GM19193 (cell line): Measurements from ENCODE around the gene LRRFIP1.

Source experiments
- POLR2A ChIP-seq: IDR thresholded peaks from 4 replicates; pipeline ENCODE4 v1.6.1; 2011; ENCODE audit not compliant: insufficient read depth, insufficient read length; ENCODE audit errors: extremely low read depth

LRRFIP1 gene

GRCh38 chr2:237797253-237797652, 169.9 kb downstream of the LRRFIP1 start:
- no peak for TF ChIP-seq POLR2A

GRCh38 chr2:237798236-237799059, 171.1 kb downstream of the LRRFIP1 start, which contains the start of gene RBM44:
Gene RBM44 (plus strand): TSS chr2:237798779. CDS start chr2:237813610, 14,831 bp downstream.
- no peak for TF ChIP-seq POLR2A

GRCh38 chr2:237799060-237799428, 171.7 kb downstream of the LRRFIP1 start:
- no peak for TF ChIP-seq POLR2A

GRCh38 chr2:237801466-237801865, 174.1 kb downstream of the LRRFIP1 start:
- TF ChIP-seq POLR2A: no peak

- no peak for TF ChIP-seq POLR2A
These were observed 178.9 kb downstream of the LRRFIP1 start for GRCh38 chr2:237806334-237806733.

GRCh38 chr2:237815637-237816036, 188.2 kb downstream of the LRRFIP1 start:
- no peak for TF ChIP-seq POLR2A

GRCh38 chr2:237816531-237816930, 189.1 kb downstream of the LRRFIP1 start:
- no peak for TF ChIP-seq POLR2A

- no peak for TF ChIP-seq POLR2A
These were observed 190.7 kb downstream of the LRRFIP1 start for GRCh38 chr2:237818066-237818473.

- no peak for TF ChIP-seq POLR2A
These were observed 191.8 kb downstream of the LRRFIP1 start for GRCh38 chr2:237819231-237819630.

- TF ChIP-seq POLR2A: no peak
These were observed 193.0 kb downstream of the LRRFIP1 start for GRCh38 chr2:237820421-237820820.

- TF ChIP-seq POLR2A: no peak
These were observed 196.2 kb downstream of the LRRFIP1 start for GRCh38 chr2:237823544-237823943.

GRCh38 chr2:237824085-237824484, 196.7 kb downstream of the LRRFIP1 start:
- no peak for TF ChIP-seq POLR2A

GRCh38 chr2:237827421-237827987, 200.1 kb downstream of the LRRFIP1 start:
- no peak for TF ChIP-seq POLR2A
